CD14-positive monocyte (primary cell): ENCODE data around the gene RIMBP3B. TPM values are rescaled to one million over a fixed set of nuclear protein-coding genes. Genes with fewer than 3 reads are reported as not detected.
"Not testable (repeated sequence)": the region's sequence is repeated elsewhere in the genome, so short reads cannot be mapped to it uniquely, and the experiment has no call there.

Source experiments
- DNase-seq, 3 donors: peaks; one replicate each; pipeline ENCODE4 v3.0.0-alpha.2; 2011 to 2022
- H2AFZ ChIP-seq: 2 replicates; pipeline ENCODE4 v1.6.0; 2012; ENCODE audit warnings: mild to moderate bottlenecking, low read depth, low read length, inconsistent platforms; ENCODE audit not compliant: insufficient read depth, poor library complexity, severe bottlenecking
- H3K27ac ChIP-seq, 2 donors: 1 replicate in 1 of 2; 2 replicates in 1 of 2; pipeline ENCODE4 v1.5.1; 2012 to 2013; ENCODE audit warnings: low read length in 2 of 2, control low read depth in 1 of 2, inconsistent platforms in 1 of 2, low read depth in 1 of 2, mild to moderate bottlenecking in 1 of 2
- H3K27me3 ChIP-seq, 2 donors: one replicate each; pipeline versions ENCODE4 v1.6.0 to v1.6.1; 2011 to 2013; ENCODE audit warnings: low read length in 2 of 2; ENCODE audit not compliant: control insufficient read depth in 2 of 2, insufficient read depth in 2 of 2
- H3K36me3 ChIP-seq, 2 donors: replicated peaks in 1 of 2; 1 replicate in 1 of 2; 2 replicates in 1 of 2; pipeline versions ENCODE4 v1.5.1 to v1.6.1; 2012 to 2013; ENCODE audit warnings: low read length in 2 of 2, control low read depth in 1 of 2, inconsistent platforms in 1 of 2, mild to moderate bottlenecking in 1 of 2; ENCODE audit not compliant: insufficient read depth in 2 of 2, control insufficient read depth in 1 of 2
- H3K4me1 ChIP-seq, 2 donors: 1 replicate in 1 of 2; 2 replicates in 1 of 2; pipeline versions ENCODE4 v1.5.1 to v1.6.1; 2012 to 2013; ENCODE audit warnings: low read length in 2 of 2, control low read depth in 1 of 2, inconsistent platforms in 1 of 2, mild to moderate bottlenecking in 1 of 2, moderate library complexity in 1 of 2; ENCODE audit not compliant: insufficient read depth in 2 of 2, control insufficient read depth in 1 of 2
- H3K4me2 ChIP-seq: replicated peaks from 2 replicates; pipeline ENCODE3; 2012; ENCODE audit warnings: low read length, moderate library complexity, mild to moderate bottlenecking; ENCODE audit not compliant: poor library complexity, severe bottlenecking; ENCODE audit errors: extremely low read depth
- H3K4me3 ChIP-seq, 3 experiments: fragments of 200-600 bp in 1 of 3; sonication (generic) in 1 of 3; replicated peaks in 1 of 3; 1 replicate in 2 of 3; 2 replicates in 1 of 3; pipeline ENCODE4 v1.5.1; 2011 to 2013; ENCODE audit warnings: low read length in 3 of 3, mild to moderate bottlenecking in 3 of 3, control low read depth in 2 of 3, low read depth in 2 of 3, inconsistent platforms in 1 of 3, moderate library complexity in 1 of 3
- H3K79me2 ChIP-seq: 2 replicates; pipeline ENCODE4 v1.6.0; 2012; ENCODE audit warnings: mild to moderate bottlenecking, control low read depth, inconsistent platforms, low read length, moderate library complexity; ENCODE audit not compliant: insufficient read depth
- H3K9ac ChIP-seq: 2 replicates; pipeline ENCODE4 v1.6.0; 2017; ENCODE audit warnings: low read length, mild to moderate bottlenecking; ENCODE audit not compliant: insufficient read depth, poor library complexity, severe bottlenecking
- H3K9me3 ChIP-seq, 2 donors: replicated peaks in 1 of 2; 1 replicate in 1 of 2; 2 replicates in 1 of 2; pipeline versions ENCODE4 v1.5.1 to v1.6.1; 2012 to 2013; ENCODE audit warnings: low read length in 2 of 2, control low read depth in 1 of 2; ENCODE audit not compliant: control insufficient read depth in 1 of 2, insufficient read depth in 1 of 2
- H4K20me1 ChIP-seq: 2 replicates; pipeline ENCODE4 v1.6.0; 2012; ENCODE audit warnings: mild to moderate bottlenecking, low read length, control low read depth, moderate library complexity; ENCODE audit not compliant: insufficient read depth
- H3K27ac Mint-ChIP-seq, 7 donors: one replicate each; pipeline ENCODE4 v1.8.0; 2020; ENCODE audit warnings: mild to moderate bottlenecking in 7 of 7, mixed read lengths in 7 of 7, moderate library complexity in 6 of 7, inconsistent platforms in 2 of 7
- H3K27me3 Mint-ChIP-seq, 3 donors: one replicate each; pipeline ENCODE4 v1.8.0; 2021 to 2022; ENCODE audit warnings: low read depth in 3 of 3, mild to moderate bottlenecking in 3 of 3, mixed read lengths in 3 of 3, moderate library complexity in 3 of 3, inconsistent platforms in 1 of 3
- H3K36me3 Mint-ChIP-seq, 2 donors: one replicate each; pipeline ENCODE4 v1.8.0; 2020; ENCODE audit warnings: mixed read lengths in 2 of 2, inconsistent platforms in 1 of 2, mild to moderate bottlenecking in 1 of 2
- H3K4me1 Mint-ChIP-seq: one replicate; pipeline ENCODE4 v1.8.0; 2020; ENCODE audit warnings: mild to moderate bottlenecking, mixed read lengths
- H3K4me3 Mint-ChIP-seq, 2 donors: one replicate each; pipeline ENCODE4 v1.8.0; 2020; ENCODE audit warnings: mild to moderate bottlenecking in 2 of 2, mixed read lengths in 2 of 2, moderate library complexity in 1 of 2
- H3K9me3 Mint-ChIP-seq, 7 donors: one replicate each; pipeline ENCODE4 v1.8.0; 2020 to 2022; ENCODE audit warnings: mixed read lengths in 7 of 7, mild to moderate bottlenecking in 6 of 7, moderate library complexity in 6 of 7, inconsistent platforms in 2 of 7
- WGBS: methylation state at CpG from one replicate; pipeline ENCODE4 v1.1.5; 2013; ENCODE audit warnings: missing lambda C conversion rate; ENCODE audit not compliant: insufficient coverage; 5-methylcytosine and 5-hydroxymethylcytosine counted together
- intact Hi-C, 2 donors: fragments of 100-400 bp; cut with micrococcal nuclease; formaldehyde crosslinking; loops; one replicate each; pipeline versions ENCODE4 v1.15.0 to v1.15.1; 2023
- polyA plus RNA-seq, 3 donors: library from polyadenylated mRNA; depleted of rRNA in 1 of 3; unstranded in 2 of 3; stranded (reverse) in 1 of 3; fragments of 300-500 nt in 2 of 3; fragments of >200 nt in 1 of 3; fragmentation: Illumina TruSeq in 2 of 3; gene quantifications; 1 replicate in 2 of 3; 2 replicates in 1 of 3; pipeline ENCODE4 v1.2.3, GENCODE V29; 2012 to 2021

Gene RIMBP3B
- polyA plus RNA-seq, 3 donors, result 0.09 to 0.17 TPM; not detected in 1

DNA sequence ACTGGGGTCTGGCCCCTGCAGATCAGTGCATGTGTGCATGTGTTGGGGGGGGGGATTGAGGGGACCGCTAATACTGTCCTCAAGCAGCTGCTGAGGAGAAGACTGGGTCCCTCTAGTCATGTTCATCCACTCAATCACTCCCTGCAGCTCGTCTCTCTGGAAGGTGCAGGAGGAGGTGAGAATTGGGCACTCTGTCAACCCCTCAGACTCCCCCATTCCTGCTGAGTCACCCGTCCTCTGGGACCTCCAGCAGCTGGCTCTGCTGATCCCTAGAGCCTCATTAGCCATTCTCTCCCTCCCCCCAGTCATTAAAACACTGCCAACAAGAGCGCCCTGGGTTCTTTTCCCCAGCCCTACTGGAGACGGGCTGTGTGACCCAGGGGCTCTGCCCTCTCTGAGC, 20.5 kb upstream of the RIMBP3B start:
- H3K9me3 ChIP-seq, DNase-seq, H3K27me3 ChIP-seq, H3K4me1 Mint-ChIP-seq, intact Hi-C loops, H3K9me3 Mint-ChIP-seq, H3K27ac ChIP-seq, H3K27ac Mint-ChIP-seq, H3K4me2 ChIP-seq, H3K79me2 ChIP-seq, H3K27me3 Mint-ChIP-seq, H3K4me3 Mint-ChIP-seq, H3K36me3 Mint-ChIP-seq, H3K9ac ChIP-seq, H2AFZ ChIP-seq, H3K4me1 ChIP-seq, H4K20me1 ChIP-seq, H3K4me3 ChIP-seq, H3K36me3 ChIP-seq: not testable (repeated sequence)
- no CpG with 5 or more reads among the region's 5 CpGs for WGBS

DNA sequence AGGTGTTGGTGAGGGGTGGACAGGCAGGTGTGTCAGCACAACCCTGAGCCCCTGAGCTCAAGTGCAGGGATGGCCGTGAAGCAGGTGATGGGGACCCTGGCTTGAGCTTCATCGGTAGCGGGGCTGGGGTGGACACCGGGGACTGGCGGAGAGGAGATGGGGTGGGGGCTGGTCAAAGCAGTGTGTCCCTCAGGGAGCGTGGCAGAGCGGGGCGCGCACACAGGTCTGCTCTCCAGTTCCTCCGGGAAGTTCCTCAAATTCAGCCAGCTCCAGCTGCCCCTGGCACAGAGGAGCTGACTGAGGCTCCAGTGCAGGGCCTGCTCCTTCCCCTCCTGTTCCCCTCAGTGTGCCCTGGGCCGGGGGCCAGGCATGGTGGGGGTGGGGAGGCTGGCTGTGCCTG, 19.7 kb upstream of the RIMBP3B start:
- intact Hi-C loops, H3K9ac ChIP-seq, H3K27me3 ChIP-seq, H3K4me3 ChIP-seq, H3K79me2 ChIP-seq, H3K4me2 ChIP-seq, H3K27me3 Mint-ChIP-seq, H3K36me3 ChIP-seq, H3K27ac Mint-ChIP-seq, H3K9me3 ChIP-seq, H4K20me1 ChIP-seq, DNase-seq, H3K9me3 Mint-ChIP-seq, H3K27ac ChIP-seq, H3K4me1 Mint-ChIP-seq, H3K36me3 Mint-ChIP-seq, H3K4me3 Mint-ChIP-seq, H2AFZ ChIP-seq, H3K4me1 ChIP-seq: not testable (repeated sequence)
- no CpG with 5 or more reads among the region's 11 CpGs for WGBS

DNA sequence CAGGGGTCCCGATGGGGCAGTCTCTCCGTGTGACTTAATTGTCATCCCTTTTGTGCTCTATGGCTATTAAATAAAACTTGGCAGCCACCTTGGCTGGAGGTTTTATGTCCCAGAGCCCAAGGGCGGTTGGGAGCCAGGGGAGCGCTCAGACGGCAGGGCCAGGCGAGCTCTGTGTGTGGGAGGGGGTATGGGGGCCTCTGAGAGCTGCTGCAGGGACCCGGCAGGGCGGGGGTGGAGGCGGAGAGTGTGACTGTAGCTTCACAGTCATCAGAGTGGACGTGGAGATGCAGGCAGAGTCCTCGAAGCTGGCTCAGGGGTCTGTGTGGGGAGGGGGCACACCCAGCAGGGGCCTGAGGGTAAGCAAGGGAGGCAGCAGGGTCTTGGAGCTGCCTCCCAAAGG, 19.2 kb upstream of the RIMBP3B start:
- intact Hi-C loops, H3K36me3 Mint-ChIP-seq: not testable (repeated sequence)
- no CpG with 5 or more reads among the region's 11 CpGs for WGBS

GRCh38 chr22:21365337-21365736, 18.2 kb upstream of the RIMBP3B start:
- H3K4me3 ChIP-seq, H3K27ac ChIP-seq, H3K79me2 ChIP-seq, H3K9me3 Mint-ChIP-seq, H4K20me1 ChIP-seq, H3K9ac ChIP-seq, intact Hi-C loops, H3K27me3 ChIP-seq, DNase-seq, H3K4me3 Mint-ChIP-seq, H3K27ac Mint-ChIP-seq, H2AFZ ChIP-seq, H3K36me3 ChIP-seq, H3K36me3 Mint-ChIP-seq, H3K9me3 ChIP-seq, H3K27me3 Mint-ChIP-seq, H3K4me1 ChIP-seq, H3K4me2 ChIP-seq, H3K4me1 Mint-ChIP-seq: not testable (repeated sequence)
- no CpG with 5 or more reads among the region's 4 CpGs for whole genome bisulfite sequencing

More for the DNA sequence above, 19.2 kb upstream of the RIMBP3B start:
- H3K9me3 ChIP-seq, H3K9me3 Mint-ChIP-seq, H3K4me3 ChIP-seq, H3K27me3 ChIP-seq, H4K20me1 ChIP-seq, H3K4me2 ChIP-seq, H3K27me3 Mint-ChIP-seq, H2AFZ ChIP-seq, H3K79me2 ChIP-seq, H3K27ac ChIP-seq, H3K4me1 ChIP-seq, H3K4me3 Mint-ChIP-seq, H3K36me3 ChIP-seq, DNase-seq, H3K4me1 Mint-ChIP-seq, H3K9ac ChIP-seq, H3K27ac Mint-ChIP-seq: not testable (repeated sequence)
